ENCODE results near the gene MRPS7.

DNA sequence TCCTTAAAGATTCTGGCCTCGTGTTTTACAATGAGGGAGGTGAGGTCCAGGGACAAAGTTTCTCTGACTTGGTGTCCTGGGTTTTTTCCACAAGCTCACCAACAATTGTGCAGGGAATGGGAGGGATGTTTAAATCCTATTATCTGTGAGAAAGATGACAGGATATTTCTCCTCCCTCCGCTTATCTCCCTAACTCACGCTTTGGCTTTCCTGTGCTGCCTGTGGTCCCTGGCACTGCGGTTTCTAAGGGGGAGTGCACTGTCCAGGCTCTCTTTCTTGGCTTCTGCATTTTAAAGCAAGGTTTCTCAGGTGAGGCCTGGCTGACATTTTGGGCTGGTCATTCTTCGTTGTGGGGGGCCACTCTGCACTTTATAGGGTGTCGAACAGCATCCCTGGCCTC, 16.7 kb upstream of the MRPS7 start:
- TF ChIP-seq CTCF (conservative IDR thresholded peaks at IDR 0.05 in 1 of 2, IDR thresholded peaks at IDR 0.05 in 1 of 2; ENCODE audit: extremely low read depth in 1 of 2, insufficient read depth in 1 of 2, low read depth in 1 of 2, low read length in 2 of 2) (no peak), EZH2 (IDR thresholded peaks at IDR 0.05; ENCODE audit: borderline replicate concordance, low read length) (no peak)
